ENCODE results near the gene HSPA6.
"Not testable (repeated sequence)": the region's sequence is repeated elsewhere in the genome, so short reads cannot be mapped to it uniquely, and the experiment has no call there.

HSPA6 gene

DNA sequence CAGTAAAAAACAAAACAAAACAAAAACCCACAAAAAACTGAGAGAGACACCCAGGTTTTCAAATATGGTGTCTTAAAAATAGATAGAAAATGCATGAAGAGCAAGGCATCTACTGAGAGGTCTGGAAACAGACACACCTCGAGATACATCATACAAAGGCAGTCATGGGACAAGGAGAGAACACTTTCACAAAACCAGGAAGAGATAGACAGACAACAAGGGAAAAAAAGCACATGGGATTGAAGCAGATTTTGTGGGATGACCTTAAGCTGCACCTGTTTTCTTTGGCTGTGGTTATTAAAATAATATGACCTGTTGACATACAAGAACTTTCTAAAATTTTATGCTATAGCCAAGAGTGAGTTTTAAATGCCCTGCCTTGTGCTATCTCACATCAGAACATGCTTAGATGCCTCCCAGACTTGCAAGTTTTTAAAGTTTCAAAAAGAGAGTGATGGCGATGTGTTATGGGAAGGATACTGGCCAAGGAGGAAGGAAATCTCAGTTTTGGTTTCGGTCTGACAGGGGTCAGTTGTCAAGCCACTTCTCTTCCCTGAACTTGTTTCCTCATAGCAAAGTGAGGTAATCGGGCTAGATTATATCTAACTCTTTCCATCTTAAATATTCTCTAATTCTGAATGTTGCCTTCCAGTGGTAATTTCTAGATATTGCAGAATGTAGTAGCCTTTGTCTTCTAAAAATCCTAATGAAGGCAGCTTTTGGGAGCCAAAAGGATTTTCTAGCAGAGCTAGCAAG, 36.8 kb downstream of the HSPA6 start:
- DNase-seq (ENCODE audit: low spot score): not testable (repeated sequence)

DNA sequence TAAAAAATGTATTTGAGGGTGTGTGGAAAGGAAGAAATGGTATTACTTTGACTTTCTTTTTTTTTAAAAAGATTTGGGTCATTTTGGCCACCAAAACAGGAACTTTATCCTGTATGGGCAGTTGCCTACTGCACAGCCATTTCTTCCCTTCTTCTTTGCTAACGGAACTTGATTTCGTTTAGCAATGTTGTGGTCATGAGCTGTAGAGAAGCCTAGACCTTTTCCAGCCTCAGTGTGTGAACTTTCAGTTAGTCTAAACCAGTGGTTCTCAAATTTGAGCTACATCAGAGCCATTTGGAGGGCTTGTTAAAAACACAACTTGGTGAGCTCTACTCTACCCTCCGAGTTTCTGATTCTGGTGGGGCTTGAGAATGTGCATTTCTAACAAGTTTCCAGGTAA, 38.1 kb downstream of the HSPA6 start:
- not testable (repeated sequence) for DNase-seq (ENCODE audit: low spot score)

DNA sequence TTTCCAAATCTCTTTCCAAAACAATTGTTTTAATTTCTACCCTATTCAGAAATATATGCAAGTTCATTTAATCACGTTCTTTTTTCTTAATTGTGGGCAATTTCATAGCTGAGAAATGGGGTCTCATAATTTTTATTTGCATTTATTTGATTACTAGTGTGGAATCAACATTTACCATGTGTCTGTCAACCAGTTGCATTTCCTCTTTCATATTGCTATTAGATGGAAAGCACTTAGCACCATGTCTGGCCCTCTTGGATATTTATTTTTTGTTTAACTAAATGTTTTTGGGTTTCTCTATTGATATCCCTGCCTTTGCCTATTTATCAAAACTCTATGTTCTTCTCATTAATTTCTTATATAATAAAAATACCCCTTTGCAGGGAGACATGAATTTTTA, 39.2 kb downstream of the HSPA6 start:
- DNase-seq (ENCODE audit: low spot score): not testable (repeated sequence)

DNA sequence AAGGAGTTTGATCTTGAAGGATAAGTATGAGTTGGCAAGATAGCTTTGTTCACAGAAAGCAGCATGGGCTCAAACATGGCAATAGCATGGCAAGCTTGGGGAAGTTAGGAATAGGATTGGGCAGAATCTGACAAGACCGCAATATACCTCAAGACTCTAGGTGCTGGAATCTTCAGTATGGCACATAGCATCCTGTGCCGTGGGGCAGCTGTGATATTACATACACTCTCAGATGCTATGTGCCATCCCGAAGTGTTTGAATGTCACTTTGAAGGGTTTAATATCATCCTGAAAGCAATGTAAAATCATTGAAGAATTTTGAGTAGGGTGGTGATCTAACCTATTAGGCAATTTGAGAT, 42.2 kb downstream of the HSPA6 start:
- not testable (repeated sequence) for DNase-seq (ENCODE audit: low spot score)

GRCh38 chr1:161571703-161572102, 47.4 kb downstream of the HSPA6 start:
- not testable (repeated sequence) for DNase-seq (ENCODE audit: low spot score)

Data from SW480 (cell line).